ENCODE measurements around the gene NHSL2.

Gene NHSL2

GRCh38 chrX:72019487-72019886 is 108.8 kb downstream of the NHSL2 start:
- no peak for DNase-seq (ENCODE audit: low spot score)

DNA sequence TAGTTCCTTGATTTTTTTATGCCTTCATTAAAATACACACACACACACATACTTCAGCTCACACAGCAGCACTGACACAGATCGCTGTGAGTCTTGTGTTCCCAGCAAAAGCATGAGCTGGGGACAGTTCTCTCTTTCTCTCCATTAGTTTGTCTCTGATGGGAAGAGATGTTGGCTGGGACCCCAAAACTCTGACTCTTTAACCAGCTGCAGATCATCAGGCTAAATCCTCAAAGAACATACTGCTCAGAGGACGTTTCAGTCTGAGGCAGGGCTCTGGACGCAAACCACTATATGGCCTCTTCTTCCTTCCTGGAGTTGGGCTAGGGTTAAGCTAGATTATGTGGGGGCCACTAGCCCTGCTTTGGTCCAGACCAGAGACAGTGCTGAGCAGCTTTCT is 109.6 kb downstream of the NHSL2 start:
- DNase-seq (ENCODE audit: low spot score): no peak

DNA sequence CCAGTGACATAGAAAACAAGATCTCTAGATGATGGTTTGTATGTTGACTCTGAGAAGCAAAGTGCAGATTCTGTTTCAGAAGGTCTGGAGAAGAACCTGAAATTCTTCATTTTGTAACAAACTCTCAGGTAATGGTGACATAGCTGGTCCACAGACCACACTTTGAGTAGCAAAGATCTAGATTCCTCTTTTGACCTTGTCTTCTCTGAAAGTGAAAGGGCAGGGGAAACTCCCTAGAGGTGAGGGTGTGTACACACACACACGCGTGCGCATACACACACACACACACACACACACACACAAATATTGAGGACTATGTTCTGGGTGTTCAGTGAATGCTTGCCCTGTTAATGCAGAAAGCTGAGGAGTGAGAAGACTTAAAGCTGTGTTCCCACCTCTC is 110.1 kb downstream of the NHSL2 start:
- no peak for DNase-seq (ENCODE audit: low spot score)

GRCh38 chrX:72021975-72022374 is 111.3 kb downstream of the NHSL2 start:
- no peak for DNase-seq (ENCODE audit: low spot score)

- no peak for DNase-seq (ENCODE audit: low spot score)
Measured at GRCh38 chrX:72023071-72023470, 112.4 kb downstream of the NHSL2 start.

- no peak for DNase-seq (ENCODE audit: low spot score)
Measured at GRCh38 chrX:72025236-72025770, 114.7 kb downstream of the NHSL2 start.

DNA sequence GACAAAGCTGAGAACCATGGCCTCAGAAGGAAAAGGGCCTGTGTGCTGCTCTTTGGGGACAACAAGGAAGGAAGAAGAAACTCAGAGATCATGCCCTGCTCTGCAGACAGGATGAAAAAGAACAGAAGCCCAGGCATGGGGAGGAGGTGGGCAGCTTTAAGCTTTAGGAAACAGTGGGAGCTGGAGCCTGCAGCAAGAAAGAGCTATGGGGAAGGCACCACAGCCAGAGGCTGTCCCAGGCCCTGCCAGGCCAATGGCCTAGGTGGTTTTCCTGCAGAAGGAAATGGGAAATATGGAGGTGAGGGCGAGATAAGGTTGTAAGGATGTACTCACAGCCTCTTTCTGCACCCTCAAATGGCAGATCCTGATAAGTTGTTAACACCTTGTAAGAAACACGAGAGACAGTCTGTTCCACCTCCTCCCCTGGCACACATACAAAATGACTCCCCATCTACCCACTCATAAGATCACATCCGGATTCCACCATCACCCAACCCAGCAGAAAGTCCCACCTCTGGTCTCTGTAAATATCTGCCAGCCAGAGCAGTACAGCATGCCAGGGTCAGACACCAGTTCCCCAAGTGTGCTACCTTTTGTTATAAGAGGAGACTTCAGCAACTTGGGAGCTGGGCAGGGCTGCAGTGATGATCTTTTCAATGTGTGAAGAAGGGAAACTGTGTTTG is 115.8 kb downstream of the NHSL2 start:
- DNase-seq (ENCODE audit: low spot score): no peak

GRCh38 chrX:72027024-72027913 is 116.6 kb downstream of the NHSL2 start:
- no peak for DNase-seq (ENCODE audit: low spot score)

- DNase-seq (ENCODE audit: low spot score): no peak
Measured at GRCh38 chrX:72027914-72028307, 117.3 kb downstream of the NHSL2 start.

GRCh38 chrX:72028701-72029470 is 118.2 kb downstream of the NHSL2 start:
- no peak for DNase-seq (ENCODE audit: low spot score)

- peak; percentile 55 for DNase-seq (ENCODE audit: low spot score)
Measured at GRCh38 chrX:72029483-72030411, 119.1 kb downstream of the NHSL2 start.

DNA sequence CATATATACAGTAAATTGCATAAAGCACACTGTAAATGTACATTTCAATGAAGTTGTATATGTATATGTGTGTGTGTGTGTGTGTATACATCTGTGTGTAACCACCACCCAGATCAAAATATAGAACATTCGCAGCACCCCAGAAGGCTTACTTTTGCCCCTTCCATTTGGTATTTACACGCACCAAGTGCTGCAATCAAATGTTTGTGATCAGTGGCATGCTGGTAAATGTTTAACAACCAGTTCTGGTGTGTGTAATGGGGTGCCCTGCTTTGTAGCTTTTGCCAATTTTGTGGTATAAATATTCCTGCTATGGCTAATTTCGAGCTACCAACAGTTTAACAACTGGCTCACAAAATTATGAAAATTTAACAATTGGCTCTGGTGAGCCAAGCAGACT is 119.8 kb downstream of the NHSL2 start:
- no peak for DNase-seq (ENCODE audit: low spot score)

GRCh38 chrX:72031118-72031517 is 120.5 kb downstream of the NHSL2 start:
- no peak for DNase-seq (ENCODE audit: low spot score)

DNA sequence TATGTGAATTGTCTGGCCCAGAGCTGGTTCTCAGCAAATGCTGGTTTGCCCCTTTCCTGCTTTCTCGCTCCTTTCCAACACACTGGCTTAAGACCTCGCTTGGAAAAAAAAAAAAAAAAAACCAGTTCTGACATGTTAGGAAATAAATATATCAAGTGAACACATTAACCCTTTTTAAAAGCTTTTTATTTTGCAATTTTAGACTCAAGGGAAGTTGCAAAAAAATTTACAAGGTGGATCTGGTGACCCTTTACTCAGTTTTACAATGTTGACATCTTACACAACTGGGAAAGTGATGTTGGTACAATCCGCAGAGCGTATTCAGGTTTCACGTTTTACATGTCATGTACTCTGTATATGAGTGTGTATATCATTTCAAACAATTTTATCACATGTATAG is 121.0 kb downstream of the NHSL2 start:
- no peak for DNase-seq (ENCODE audit: low spot score)

GRCh38 chrX:72037601-72038000 is 127.0 kb downstream of the NHSL2 start:
- no peak for DNase-seq (ENCODE audit: low spot score)

- no peak for DNase-seq (ENCODE audit: low spot score)
Measured at GRCh38 chrX:72038016-72038415, 127.4 kb downstream of the NHSL2 start.

DNA sequence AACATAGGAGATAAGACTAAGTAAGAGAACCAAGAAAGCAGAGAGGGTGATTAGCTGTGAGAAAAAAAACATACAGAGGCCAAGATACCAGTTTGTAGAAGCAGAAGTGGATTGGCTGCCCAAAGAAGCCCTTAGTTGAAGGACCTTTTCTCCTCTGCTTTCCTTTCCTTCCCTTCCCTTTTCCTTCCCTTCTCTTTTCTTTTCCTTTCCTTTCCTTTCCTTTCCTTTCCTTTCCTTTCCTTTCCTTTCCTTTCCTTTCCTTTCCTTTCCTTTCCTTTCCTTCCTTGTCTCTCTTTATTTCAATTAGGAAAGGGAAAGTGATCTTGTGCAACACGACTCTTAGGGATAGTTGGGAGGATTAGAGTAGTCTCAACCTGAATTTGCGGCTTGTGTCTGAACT is 128.2 kb downstream of the NHSL2 start:
- no peak for DNase-seq (ENCODE audit: low spot score)

GRCh38 chrX:72040506-72040905 is 129.9 kb downstream of the NHSL2 start:
- DNase-seq (ENCODE audit: low spot score): no peak

DNA sequence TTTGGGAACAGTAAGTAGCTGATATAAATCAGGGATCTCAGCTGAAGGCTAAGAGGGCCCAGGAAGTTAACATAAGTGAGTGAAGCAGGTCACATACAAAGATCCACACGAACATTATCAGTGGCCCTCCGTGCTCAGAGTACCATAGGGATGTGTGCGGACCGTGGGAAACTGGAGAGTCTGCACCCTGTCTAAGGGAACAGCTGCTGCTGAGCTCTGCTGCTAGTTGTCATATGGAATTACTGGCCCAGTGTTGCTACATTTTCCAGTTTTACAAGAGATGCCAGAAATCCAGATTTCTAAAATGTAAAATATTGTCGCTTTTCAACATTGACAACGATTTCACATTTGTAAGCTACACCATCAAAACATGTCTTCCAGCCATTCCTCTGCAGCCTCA is 130.5 kb downstream of the NHSL2 start:
- DNase-seq (ENCODE audit: low spot score): no peak

GRCh38 chrX:72041871-72042851 is 131.5 kb downstream of the NHSL2 start:
- DNase-seq (ENCODE audit: low spot score): no peak

All from AG08395 (cell line).